HepG2 (cell line): ENCODE measurements around the gene HPS6. TPM values are rescaled to one million over a fixed set of nuclear protein-coding genes. Genes with fewer than 3 reads are reported as not detected.

Source experiments
- BRCA1 ChIP-seq: sonication (generic); formaldehyde crosslinking; IDR thresholded peaks from 2 replicates; pipeline ENCODE4 v1.4.0; 2020; ENCODE audit warnings: missing genetic modification reagents
- KDM5B ChIP-seq: sonication (generic); formaldehyde crosslinking; IDR thresholded peaks from 2 replicates; pipeline ENCODE4 v1.4.0; 2020; ENCODE audit warnings: missing genetic modification reagents, mild to moderate bottlenecking, borderline replicate concordance
- MAZ ChIP-seq, 2 experiments: sonication (generic) in 1 of 2; formaldehyde crosslinking in 1 of 2; IDR thresholded peaks; 2 replicates each; pipeline versions ENCODE4 v1.5.0 to v1.6.1; 2012 to 2020; ENCODE audit warnings: low read depth in 2 of 2, mild to moderate bottlenecking in 2 of 2, borderline replicate concordance in 1 of 2, improper control_type of control experiment in 1 of 2, low read length in 1 of 2, missing genetic modification reagents in 1 of 2, moderate library complexity in 1 of 2
- NCOA5 ChIP-seq: sonication (generic); formaldehyde crosslinking; IDR thresholded peaks from 2 replicates; pipeline ENCODE4 v1.4.0; 2020; ENCODE audit warnings: missing genetic modification reagents
- PPARG ChIP-seq: conservative IDR thresholded peaks from 2 replicates; pipeline ENCODE4 v1.6.1; 2016; ENCODE audit warnings: missing biosample characterization, missing genetic modification reagents
- RFX5 ChIP-seq: IDR thresholded peaks from 2 replicates; pipeline ENCODE4 v1.6.1; 2011; ENCODE audit warnings: low read depth, low read length, improper control_type of control experiment
- RXRA ChIP-seq: sonication (generic); formaldehyde crosslinking; IDR thresholded peaks from 2 replicates; pipeline ENCODE4 v1.5.1; 2020; ENCODE audit warnings: missing genetic modification reagents
- SMAD3 ChIP-seq: sonication (generic); formaldehyde crosslinking; IDR thresholded peaks from 2 replicates; pipeline ENCODE4 v1.4.0; 2020; ENCODE audit warnings: missing genetic modification reagents
- SP2 ChIP-seq: sonication (generic); formaldehyde crosslinking; IDR thresholded peaks from 2 replicates; pipeline ENCODE4 v1.5.1; 2020; ENCODE audit warnings: mild to moderate bottlenecking, missing genetic modification reagents
- TBX3 ChIP-seq: fragments of 450-650 bp; IDR thresholded peaks from 2 replicates; pipeline ENCODE4 v1.6.1; 2017; ENCODE audit warnings: antibody characterized with exemption, mild to moderate bottlenecking, inconsistent platforms, borderline replicate concordance
- ZFP90 ChIP-seq: sonication (generic); formaldehyde crosslinking; IDR thresholded peaks from 2 replicates; pipeline ENCODE4 v1.8.0; 2022; ENCODE audit warnings: missing genetic modification reagents, mild to moderate bottlenecking, inconsistent platforms, borderline replicate concordance
- ZFY ChIP-seq: sonication (generic); formaldehyde crosslinking; IDR thresholded peaks from 2 replicates; pipeline ENCODE4 v1.4.0; 2020; ENCODE audit warnings: missing genetic modification reagents
- ZKSCAN1 ChIP-seq: fragments of 150-350 bp; IDR thresholded peaks from 2 replicates; pipeline ENCODE4 v1.6.1; 2014; ENCODE audit warnings: low read length
- ZNF24 ChIP-seq: fragments of 450-650 bp; IDR thresholded peaks from 2 replicates; pipeline ENCODE4 v1.6.1; 2017; ENCODE audit warnings: antibody characterized with exemption, mild to moderate bottlenecking
- ZNF326 ChIP-seq: sonication (generic); formaldehyde crosslinking; IDR thresholded peaks from 2 replicates; pipeline ENCODE4 v1.4.0; 2020; ENCODE audit warnings: missing genetic modification reagents, borderline replicate concordance
- ZNF431 ChIP-seq: sonication (generic); formaldehyde crosslinking; IDR thresholded peaks from 2 replicates; pipeline ENCODE4 v1.9.0; 2022; ENCODE audit warnings: missing genetic modification reagents, low read depth, mild to moderate bottlenecking, borderline replicate concordance
- ZNF446 ChIP-seq: sonication (generic); formaldehyde crosslinking; IDR thresholded peaks from 2 replicates; pipeline ENCODE4 v1.5.0; 2020; ENCODE audit warnings: mild to moderate bottlenecking, missing genetic modification reagents
- ZNF598 ChIP-seq: sonication (generic); formaldehyde crosslinking; IDR thresholded peaks from 2 replicates; pipeline ENCODE4 v1.5.1; 2020; ENCODE audit warnings: mild to moderate bottlenecking, missing genetic modification reagents, borderline replicate concordance
- ZNF737 ChIP-seq: sonication (generic); formaldehyde crosslinking; IDR thresholded peaks from 2 replicates; pipeline ENCODE4 v1.5.0; 2020; ENCODE audit warnings: missing genetic modification reagents, mild to moderate bottlenecking, borderline replicate concordance
- ZNF768 ChIP-seq: sonication (generic); formaldehyde crosslinking; IDR thresholded peaks from 2 replicates; pipeline ENCODE4 v1.4.0; 2020; ENCODE audit warnings: missing genetic modification reagents
- ZNF776 ChIP-seq: sonication (generic); formaldehyde crosslinking; IDR thresholded peaks from 2 replicates; pipeline ENCODE4 v1.4.0; 2020; ENCODE audit warnings: mild to moderate bottlenecking, missing genetic modification reagents
- polyA plus RNA-seq, 8 experiments: library from polyadenylated mRNA; depleted of rRNA in 3 of 8; stranded (reverse) in 7 of 8; unstranded in 1 of 8; fragments of >200 nt; fragmentation: Illumina TruSeq in 4 of 8; extraction: Trizol in 4 of 8; gene quantifications; 2 replicates each; pipeline versions ENCODE4 v1.2.1 to v1.2.3, GENCODE V29; 2011 to 2016; ENCODE audit warnings: low read depth in 4 of 8, missing spikeins in 1 of 8, mixed read lengths in 1 of 8; ENCODE audit not compliant: insufficient read depth in 1 of 8
- total RNA-seq, 5 experiments: library from RNA; depleted of rRNA; stranded (reverse); fragments of >200 nt; fragmentation: Illumina TruSeq; extraction: Trizol; gene quantifications; 2 replicates each; pipeline ENCODE4 v1.2.3, GENCODE V29; 2016; ENCODE audit warnings: low read depth in 1 of 5
- TF ChIP-seq, protein P1 (sequence below): sonication (generic); formaldehyde crosslinking; IDR thresholded peaks from 2 replicates; pipeline ENCODE4 v1.4.0; 2020; ENCODE audit warnings: missing genetic modification reagents
- TF ChIP-seq, protein P2 (sequence below): sonication (generic); formaldehyde crosslinking; IDR thresholded peaks from 2 replicates; pipeline ENCODE4 v1.9.0; 2022; ENCODE audit warnings: low read depth, missing genetic modification reagents

Gene HPS6
- total and polyA plus RNA-seq, 2 of the 13 experiments (the other 11 are each of a cell fraction or from before 2014, with no cell fraction given) = 2.9 to 14.9 TPM

DNA sequence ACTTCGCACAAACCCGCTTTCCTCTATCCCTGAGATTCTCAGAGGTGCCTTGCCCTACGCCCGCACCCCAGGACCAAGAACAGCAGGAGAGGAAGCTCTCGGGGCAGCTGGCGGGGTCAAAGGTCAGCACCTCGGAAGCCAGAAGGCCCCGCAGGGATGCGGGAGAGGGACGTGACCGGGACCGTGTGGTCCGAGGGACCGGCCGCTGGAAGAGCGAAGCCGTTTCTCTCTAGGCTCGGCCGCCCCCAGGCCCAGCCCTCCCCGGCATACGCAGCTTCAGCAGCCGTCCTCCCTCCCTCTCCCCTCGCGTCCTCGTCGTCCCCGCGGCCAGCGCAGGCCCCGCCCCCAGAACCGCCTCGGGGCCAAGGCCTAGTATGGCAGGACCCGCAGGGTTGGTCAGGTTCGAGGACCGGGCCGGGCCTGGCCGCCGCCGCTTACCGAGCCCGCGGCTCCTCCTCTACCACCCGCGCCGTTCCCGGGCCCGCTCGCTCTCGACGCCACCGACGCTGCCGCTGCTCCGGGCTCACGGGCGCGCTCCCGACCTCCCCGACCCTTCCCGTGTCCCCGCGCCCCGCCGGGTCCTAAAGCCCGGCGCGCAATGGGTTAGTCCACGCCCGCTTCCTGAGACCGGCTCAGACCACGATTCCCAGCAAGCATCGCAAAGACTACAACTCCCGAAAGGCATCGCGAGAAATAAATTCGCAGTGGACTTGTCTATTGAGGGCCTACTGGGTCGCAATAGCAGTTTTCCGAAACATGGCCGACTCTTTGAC, 9.3 kb upstream of the HPS6 start, which contains the start of gene ARMH3 (continued):
- TF ChIP-seq, protein P1, sequence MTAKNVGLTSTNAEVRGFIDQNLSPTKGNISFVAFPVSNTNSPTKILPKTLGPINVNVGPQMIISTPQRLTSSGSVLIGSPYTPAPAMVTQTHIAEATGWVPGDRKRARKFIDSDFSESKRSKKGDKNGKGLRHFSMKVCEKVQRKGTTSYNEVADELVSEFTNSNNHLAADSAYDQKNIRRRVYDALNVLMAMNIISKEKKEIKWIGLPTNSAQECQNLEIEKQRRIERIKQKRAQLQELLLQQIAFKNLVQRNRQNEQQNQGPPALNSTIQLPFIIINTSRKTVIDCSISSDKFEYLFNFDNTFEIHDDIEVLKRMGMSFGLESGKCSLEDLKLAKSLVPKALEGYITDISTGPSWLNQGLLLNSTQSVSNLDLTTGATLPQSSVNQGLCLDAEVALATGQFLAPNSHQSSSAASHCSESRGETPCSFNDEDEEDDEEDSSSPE (CRISPR knock-in tag) = peak; percentile 78
- TF ChIP-seq ZNF431 (CRISPR knock-in tag) (peak; percentile 57; the same call in 1 of the 2 replicates), ZNF326 (CRISPR knock-in tag) (no peak), ZNF768 (peak; percentile 68), ZFP90 (CRISPR knock-in tag) (no peak; the same call in 1 of the 2 replicates), ZNF24 (0 out of 2 replicates have a peak, but pooled peaks have one; percentile 6), ZNF737 (CRISPR knock-in tag) (no peak), NCOA5 (no peak), ZFY (CRISPR knock-in tag) (peak; percentile 99), ZNF446 (CRISPR knock-in tag) (peak; percentile 56), ZKSCAN1 (no peak), RFX5 (0 out of 2 replicates have a peak, but pooled peaks have one; percentile 29), ZNF776 (CRISPR knock-in tag) (no peak), SP2 (CRISPR knock-in tag) (0 out of 2 replicates have a peak, but pooled peaks have one; percentile 32), BRCA1 (no peak), RXRA (CRISPR knock-in tag) (peak; percentile 61), PPARG (CRISPR knock-in tag) (0 out of 2 replicates have a peak, but pooled peaks have one; percentile 37), MAZ (IDR thresholded peaks at IDR 0.05; ENCODE audit: borderline replicate concordance, low read depth, low read length) (peak; percentile 70; the same call in 1 of the 2 replicates), MAZ (CRISPR knock-in tag; IDR thresholded peaks at IDR 0.05; ENCODE audit: low read depth) (peak; percentile 39; the same call in 1 of the 2 replicates), ZNF598 (CRISPR knock-in tag) (peak; percentile 73; the same call in 1 of the 2 replicates), TBX3 (no peak), KDM5B (CRISPR knock-in tag) (no peak; the same call in 1 of the 2 replicates), SMAD3 (CRISPR knock-in tag) (peak; percentile 79; the same call in 1 of the 2 replicates)
- TF ChIP-seq, protein P2, sequence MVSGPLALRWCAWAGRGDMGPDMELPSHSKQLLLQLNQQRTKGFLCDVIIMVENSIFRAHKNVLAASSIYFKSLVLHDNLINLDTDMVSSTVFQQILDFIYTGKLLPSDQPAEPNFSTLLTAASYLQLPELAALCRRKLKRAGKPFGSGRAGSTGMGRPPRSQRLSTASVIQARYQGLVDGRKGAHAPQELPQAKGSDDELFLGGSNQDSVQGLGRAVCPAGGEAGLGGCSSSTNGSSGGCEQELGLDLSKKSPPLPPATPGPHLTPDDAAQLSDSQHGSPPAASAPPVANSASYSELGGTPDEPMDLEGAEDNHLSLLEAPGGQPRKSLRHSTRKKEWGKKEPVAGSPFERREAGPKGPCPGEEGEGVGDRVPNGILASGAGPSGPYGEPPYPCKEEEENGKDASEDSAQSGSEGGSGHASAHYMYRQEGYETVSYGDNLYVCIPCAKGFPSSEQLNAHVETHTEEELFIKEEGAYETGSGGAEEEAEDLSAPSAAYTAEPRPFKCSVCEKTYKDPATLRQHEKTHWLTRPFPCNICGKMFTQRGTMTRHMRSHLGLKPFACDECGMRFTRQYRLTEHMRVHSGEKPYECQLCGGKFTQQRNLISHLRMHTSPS = peak; percentile 49; the same call in 1 of the 2 replicates
